ENCODE data around the gene SPINK4.
A peak's percentile ranks its signal among the peaks of the same experiment; 100 is the strongest.

Gene SPINK4

DNA sequence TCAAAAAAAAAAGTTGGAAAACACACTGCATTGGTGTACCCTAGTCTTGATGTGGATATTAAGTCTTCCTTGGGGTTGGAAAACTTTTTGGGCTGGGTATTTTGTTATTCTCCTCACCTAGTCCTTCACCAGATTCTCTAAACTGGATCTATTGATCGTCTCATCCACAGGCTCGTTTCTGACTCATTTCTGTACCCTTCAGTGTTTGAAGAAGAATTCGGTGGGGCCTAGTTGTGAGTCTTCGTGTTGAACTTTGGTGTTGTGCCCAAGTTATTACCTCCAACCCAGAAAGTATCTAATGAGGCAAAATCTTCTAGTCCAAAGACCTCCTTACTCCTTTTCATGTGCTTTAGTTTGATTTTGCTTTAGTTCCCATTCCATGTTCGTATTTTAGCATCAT is 51.9 kb downstream of the SPINK4 start:
- no peak for DNase-seq
- no peak for ATAC-seq

DNA sequence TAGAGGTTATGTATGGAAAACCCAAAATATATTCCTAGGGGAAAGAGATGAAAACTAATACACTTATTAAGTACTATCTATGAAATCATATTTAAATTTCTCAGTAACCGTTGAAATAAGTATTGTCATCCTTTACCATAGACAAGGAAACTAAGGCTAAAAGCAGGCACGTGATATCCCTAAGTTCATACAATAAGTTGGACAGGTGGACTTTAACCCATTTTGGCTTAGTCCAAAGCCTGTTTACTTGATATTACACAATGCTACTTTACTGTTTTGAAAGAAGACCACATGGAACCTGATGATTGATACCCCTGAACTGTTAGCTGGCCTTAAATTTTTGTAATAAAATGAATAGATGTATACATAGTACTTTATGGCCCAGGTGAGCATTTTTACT is 53.8 kb downstream of the SPINK4 start:
- no peak for DNase-seq
- ATAC-seq: no peak

DNA sequence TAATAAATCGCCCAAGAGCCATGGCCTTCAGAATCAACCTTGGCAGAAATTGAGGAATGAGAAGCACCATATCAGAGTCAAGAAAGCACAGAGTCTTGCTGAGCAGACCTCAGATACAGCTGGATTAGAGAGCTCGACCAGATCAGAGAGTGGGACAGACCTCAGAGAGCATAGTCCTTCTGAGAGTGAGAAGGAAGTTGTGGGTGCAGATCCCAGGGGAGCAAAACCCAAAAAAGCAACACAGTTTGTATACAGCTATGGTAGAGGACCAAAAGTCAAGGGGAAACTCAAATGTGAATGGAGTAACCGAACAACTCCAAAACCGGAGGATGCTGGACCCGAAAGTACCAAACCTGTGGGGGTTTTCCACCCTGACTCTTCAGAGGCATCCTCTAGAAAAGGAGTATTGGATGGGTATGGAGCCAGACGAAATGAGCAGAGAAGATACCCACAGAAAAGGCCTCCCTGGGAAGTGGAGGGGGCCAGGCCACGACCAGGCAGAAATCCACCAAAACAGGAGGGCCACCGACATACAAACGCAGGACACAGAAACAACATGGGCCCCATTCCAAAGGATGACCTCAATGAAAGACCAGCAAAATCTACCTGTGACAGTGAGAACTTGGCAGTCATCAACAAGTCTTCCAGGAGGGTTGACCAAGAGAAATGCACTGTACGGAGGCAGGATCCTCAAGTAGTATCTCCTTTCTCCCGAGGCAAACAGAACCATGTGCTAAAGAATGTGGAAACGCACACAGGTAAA is 54.9 kb downstream of the SPINK4 start:
- no peak for DNase-seq
- ATAC-seq: no peak

DNA sequence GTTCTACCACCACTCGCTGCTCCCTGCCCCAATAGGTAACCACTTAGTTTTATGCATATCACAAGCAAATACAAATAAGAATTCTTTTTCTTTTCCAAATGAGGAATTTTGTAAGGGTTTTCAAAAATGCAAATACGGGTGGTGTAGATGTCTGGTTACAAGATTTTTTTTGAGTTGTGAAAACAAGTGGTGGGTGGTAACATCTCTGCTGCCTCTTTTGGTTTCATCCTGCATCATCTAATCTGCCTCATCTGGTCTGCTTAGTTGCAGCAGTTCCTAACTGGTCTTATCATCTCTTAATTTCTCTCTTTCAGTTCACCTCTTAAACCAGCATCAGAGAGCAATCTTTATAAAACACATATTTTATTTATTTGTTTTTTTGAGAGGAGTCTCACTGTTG is 55.6 kb downstream of the SPINK4 start:
- no peak for DNase-seq
- no peak for ATAC-seq

DNA sequence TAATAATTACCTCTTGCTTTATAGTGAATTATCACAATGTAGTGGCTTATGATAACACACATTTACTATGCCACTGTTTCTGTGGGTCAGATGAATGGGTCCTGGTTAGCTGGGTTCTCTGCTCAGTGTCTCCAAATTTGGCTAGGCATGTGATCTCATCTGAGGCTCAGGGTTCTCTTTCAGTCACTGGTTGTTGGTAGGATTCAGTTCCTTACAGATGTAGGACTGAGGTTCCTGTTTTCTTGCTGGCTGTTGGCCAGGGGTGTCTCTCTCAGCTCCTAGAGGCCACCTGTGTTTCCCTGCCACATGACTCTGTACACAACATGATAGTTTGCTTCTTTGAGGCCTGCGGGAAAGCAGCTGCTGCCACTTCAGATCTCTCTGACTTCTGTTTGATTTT is 57.5 kb downstream of the SPINK4 start:
- peak; percentile 49 for ATAC-seq
- DNase-seq: peak; percentile 17
